HG02571 (cell line): Measurements from ENCODE around the gene PLA2G4B.

Experiments used
- ATAC-seq: cut with Tn5 transposase; IDR thresholded peaks from one replicate; pipeline ENCODE4 v1.9.1; 2021; ENCODE audit warnings: mild to moderate bottlenecking, moderate library complexity; ENCODE audit not compliant: unreplicated experiment

The PLA2G4B gene

DNA sequence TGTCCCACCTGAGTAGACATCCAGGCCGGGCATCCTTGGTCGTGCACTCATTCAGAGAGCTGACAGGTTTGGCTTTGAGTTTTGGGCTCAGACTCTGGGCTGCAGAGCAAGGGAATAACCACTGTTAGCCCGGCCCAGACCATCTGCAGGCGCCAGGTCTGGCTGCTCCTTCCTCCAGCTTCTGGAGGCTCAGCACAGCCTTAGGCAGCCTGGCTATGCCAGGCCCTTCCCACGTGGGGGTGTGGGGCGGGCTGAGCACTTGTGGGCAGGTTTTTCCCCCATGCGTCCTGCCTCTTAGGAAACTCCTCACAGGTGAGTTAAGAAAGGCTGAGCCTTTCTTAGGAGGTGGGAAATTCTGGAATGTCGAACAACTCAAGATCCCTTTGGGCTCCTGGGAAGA lies 11.2 kb downstream of the PLA2G4B start:
- ATAC-seq: no peak

DNA sequence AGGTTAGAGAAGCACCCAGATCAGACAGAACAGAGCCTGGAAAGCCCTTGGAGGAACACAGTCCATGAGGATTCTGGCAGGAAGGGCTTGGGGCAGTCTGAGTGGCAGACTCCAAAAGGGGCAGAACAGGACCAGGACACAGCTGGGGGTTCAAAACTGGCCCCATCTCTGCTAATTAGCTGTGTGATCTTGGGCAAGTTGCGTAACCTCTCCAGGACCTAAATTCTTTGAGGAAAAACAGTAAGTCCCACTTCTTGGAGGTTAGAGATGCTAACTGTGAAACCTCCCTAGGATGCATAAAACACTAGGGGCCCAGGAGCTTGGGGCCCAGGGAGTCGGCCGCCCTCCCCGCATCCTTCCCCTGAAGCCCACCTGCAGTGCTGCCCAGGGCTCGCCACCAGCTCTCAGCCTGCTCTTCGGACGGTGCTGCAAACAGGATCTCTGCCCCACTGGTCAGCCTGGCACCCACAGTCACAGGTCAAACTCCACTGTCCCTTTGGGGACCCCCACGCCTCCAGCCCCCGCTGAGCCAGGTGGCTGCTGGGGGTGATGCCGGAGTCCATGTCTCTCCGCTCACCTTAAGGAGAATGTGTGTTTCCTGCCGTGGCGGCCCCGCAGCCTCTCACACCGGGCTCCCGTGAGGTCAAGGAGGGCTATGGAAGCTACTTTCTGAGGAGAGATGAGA lies 12.0 kb downstream of the PLA2G4B start:
- no peak for ATAC-seq

DNA sequence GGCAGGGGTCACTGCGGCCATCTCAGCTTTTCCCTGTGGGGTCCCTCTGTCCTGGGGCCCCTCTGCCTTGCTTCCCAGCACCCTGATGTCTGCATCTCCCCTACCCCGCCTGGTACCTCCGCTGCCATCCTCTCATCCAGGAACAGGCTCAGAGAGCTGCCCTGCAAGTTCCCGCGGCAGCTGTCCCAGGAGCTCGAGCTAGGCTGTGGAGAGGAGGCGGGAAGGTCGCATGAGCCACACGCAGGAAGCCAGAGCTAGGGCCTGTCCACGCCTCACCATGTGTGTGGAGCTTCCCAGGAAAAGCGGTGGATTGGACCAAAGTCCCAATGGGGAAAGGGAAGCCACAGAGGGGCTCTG lies 12.5 kb downstream of the PLA2G4B start:
- no peak for ATAC-seq

DNA sequence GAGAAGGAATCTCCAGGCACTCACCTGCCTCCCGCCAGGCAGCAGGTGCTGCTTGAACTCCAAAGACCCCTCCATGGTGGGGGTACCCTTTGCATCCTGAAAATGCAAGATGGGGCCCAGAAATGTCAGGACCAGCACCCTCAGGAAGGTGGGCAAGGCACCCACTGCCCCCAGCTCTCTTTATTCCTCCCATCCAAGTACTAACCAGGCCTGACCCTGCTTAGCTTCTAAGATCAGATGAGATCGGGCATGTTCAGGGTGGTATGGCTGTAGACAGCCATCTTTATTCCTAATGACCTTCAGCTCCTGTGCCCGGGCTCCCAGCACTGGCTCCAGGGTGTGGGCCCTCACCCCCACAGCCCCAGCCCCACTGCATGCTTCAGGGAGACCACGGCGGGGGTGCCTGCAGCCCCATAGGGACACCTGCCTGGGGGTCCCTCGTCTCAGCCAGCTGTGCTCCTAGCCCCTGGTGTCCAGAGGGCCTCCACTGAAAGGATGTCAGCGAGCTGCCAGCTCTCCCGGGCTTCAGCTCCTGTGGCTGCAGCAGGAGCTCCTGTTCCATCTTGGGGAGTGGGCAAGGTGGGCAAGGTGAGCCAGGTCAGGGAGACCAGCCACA lies 13.2 kb downstream of the PLA2G4B start:
- ATAC-seq: no peak

DNA sequence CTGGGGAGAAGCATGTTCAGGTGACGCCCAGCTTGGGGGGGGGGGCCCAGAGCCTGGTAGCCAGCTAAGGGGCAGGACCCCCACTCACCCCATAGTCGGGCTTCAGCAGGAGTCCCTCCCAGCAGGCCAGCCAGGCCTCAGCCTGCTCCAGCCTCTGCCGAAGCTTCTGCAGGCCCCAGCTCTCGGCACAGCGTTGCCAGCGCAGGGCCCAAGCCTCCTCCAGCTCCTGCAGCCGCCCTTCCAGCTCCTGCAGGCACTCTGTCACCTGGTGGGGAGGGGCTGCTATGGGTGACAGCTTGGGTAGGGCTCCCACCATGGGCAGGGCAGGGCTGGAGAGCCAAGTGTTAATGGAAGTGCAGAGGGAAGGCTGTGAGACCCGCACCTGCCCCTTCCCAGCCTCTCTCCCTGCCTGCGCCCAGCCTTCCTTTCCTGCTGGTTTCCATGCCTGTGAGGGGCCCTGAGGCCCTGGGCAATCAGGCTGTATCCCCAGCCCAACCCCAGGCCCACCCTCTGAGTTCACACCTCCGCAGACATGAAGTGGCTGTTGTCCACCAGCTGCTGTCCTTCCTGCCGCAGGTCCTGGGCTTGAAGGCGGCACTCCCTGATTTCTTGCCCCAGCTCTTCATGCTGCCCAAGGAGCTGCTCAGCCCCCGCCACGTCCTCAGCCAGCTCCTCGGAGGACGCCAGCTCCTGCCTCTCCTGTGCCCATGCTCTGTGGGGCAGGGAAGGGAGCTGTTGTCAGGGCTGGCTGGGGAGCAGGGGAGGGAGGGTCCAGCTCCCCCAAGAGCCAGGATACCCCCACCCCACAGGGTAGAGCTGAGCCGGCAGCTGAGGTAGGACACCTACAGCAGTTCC lies 14.3 kb downstream of the PLA2G4B start:
- no peak for ATAC-seq

DNA sequence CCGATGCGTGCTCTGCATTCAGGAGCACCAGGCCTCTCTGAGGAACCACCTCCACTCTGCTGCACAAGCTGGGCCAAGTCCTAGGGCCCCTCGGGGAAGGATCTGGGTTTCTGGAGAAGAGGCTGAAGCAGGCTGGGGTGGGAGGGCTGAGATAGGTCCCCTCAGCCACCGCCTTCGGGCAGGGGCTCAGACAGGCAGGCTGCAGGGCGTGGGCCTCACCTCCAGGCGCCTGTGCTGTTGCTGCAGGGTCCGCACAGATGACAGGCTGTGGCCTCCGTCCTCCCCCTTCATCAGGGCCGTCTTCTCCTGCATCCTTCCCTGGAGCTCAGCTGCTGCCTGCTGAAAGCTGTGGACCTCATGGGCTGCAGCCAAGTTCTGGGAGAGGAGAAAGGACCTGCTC lies 15.2 kb downstream of the PLA2G4B start:
- no peak for ATAC-seq

DNA sequence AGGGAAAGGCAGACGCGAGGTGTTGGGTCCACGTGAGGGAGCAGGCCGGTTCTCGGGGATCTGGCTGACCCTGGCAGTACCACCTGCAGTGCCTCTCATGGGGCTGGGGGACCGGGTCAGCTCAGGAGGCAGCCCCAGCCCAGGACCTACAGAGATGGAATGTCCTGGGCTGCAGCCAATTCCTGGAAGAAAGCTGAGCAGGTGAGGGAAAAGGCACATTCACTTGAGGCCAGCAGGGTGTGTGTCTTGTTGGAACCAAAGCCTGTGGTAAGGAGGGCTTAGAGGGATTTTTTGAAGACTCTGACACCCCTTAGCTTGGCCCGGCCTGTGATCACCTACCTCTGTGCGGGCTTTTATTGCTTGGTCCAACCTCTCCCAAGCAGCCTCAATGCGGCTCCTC lies 15.8 kb downstream of the PLA2G4B start:
- ATAC-seq: no peak

DNA sequence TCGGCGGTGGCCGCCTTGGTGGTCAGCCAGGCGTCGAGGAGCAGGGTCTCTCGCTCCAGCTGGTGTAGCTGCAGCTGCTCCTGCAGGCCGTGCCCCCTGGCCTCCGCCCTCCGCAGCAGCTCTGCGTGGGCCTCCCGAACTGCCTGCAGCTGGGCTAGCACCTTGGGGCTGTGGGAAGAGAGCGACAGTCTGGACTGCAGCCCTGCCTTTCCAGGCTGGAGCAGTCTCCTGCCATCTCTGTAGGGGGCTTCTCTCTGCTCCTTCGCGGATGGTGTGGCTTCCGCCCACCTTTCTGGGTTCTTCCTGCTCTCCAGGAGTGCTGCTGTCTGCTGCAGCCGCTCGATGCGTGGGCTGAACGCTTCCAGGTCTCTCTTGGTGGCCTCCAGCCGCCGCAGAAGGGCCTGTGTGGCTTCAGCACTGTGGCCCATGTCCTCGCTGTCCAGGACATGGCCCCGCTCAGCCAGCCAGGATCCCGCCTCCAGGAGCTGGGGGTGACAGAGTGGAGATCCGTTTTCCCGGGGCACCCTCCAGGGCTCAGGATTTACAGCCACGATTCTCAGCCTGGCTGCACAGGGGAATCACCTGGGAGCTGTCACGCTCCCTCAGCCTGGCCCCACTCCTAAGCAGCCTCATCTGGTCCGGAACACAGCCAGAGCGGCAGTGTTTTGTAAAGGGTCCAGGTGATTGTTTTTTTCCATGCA lies 16.8 kb downstream of the PLA2G4B start:
- no peak for ATAC-seq

DNA sequence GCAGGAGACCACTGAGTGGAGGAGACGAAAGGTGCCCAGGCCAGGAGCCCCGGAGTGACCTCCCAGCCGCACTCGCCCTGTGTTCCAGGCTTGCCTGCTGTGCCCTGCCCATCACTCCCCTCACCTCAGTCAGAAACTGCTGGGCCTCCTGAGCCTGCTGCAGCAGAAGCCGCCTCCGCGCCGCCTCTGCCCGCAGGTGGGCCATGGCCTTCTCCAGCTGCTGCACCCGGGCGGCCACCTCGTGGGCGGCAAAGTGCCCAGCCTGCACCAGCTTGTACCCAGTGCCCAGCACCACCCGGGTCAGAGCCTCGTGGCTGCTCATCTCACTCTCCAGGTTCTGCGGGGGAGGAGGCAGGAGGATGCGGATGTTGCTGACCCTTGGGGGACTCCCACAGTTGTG lies 17.6 kb downstream of the PLA2G4B start:
- no peak for ATAC-seq

DNA sequence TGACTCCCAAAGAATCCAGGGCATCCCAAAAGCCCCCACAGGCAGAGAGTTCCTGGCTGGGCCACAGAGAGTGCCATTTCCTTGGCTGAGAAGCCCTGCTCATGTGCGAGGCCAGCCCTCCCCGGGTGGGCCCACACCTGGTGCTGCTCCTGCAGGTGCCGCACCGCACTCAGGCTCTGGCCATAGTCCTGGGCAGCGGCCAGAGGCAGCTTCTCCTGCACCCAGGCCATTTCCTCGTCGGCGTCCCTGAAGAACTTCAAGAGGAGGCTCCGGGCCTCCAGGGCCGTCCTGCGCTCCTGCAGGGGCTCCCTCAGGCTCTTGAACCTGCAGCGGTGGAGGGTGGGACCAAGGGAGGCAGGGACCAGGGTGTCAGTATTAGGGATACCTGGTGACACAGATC lies 18.1 kb downstream of the PLA2G4B start:
- no peak for ATAC-seq

DNA sequence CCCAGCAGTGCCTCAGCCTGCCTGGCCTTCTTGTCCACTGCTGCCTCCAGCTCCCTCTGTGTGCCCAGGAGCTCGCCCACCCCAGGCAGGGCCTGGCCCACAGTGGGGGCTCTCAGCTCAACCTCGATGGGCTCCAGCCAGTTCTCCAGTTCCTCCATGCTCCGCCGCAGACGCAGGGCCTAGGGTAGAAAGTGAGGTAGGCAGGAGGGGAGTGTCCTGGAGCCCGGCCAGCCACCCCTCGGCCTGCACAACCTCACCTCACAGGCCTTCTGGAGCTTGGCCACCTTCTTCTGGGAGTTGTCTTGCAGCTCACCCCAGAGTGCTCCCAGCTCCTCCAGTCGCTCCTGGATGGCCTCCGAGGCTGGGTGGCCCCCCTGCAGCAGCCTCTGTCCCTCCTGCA lies 18.7 kb downstream of the PLA2G4B start:
- ATAC-seq: no peak

DNA sequence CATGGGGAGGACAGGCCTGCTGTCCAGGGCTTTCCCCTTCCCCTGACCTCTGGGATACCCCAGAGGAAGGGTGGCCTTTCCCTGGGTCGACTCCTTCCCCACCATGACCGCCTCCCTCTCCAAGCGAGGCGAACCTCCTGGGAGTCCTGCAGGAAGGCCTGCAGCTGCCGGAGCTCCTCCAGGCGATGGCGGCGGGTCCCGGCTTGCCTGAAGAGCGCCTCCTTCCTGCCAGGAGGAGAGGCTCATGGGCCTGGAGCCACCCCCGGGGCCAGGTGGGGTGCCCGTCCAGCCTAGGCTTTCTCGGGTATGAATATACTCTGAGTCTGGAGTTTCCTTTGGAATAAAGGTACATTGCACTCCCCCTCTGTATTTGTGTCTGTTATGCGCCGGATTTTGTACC lies 20.1 kb downstream of the PLA2G4B start:
- no peak for ATAC-seq

DNA sequence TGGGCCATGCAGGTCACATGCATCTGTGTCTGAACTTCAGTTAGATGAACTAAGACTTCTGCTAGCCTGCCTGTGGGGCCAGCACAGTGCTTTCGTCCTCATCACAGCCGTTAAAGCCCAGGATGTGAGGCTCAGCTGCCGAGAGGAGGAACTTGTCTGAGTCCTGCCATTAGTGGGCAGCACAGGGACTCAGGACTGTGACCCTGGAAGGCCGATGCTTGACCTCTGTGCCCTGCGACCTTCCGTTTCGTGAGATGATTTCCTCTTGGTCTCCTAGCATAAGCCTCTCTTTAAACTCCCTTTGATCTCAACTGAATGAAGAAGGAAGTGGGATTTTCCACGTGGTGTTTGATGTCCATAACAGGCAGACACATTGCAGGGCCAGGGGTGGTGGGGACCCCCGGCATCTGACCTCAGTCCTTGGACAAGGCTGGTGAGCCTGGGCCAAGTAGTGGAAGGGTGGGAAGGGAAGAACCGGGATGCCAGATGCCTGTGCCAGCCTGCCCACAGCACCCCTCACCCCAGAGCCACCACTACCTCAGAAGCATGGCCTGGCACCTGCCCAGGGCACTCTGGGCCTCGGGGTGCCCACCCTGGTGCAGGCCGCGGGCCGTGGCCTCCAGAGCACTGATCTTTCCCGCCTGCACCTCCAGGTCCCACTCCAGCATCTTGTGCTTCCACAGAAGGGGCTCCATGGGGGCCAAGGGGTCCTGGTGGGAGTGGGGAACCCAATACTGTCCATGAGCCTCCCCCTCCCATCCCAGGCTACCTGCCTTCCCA lies 21.6 kb downstream of the PLA2G4B start:
- no peak for ATAC-seq

DNA sequence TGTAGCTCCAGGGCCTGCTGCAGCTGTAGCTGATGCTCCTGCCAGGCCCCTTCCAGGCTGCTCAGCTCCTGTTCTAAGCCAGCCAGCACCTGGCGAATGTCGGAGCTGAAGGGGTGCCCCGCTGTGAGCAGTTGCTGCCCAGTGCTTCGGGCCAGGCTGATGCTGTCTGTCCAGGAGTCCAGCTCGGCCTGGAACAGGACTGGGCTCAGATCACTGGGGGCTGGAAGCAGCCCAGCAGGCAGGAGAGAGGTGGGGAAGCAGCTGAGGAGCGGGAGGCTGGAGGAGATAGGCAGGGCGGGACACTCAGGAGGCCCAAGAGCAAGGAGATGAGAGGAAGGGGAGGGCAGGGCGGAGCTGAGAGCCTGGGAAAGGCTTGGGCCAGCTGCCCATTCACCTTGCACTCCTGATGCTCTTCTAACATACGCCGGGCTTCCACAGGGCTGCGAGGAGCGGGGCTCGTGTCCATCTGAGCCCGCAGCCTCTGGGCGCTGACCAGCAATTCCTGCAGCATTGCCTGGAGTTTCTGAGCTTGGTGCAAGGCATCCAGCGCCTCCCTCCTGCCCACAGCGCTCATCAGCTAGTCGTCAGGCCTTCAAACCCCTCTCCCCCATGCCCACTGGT lies 23.2 kb downstream of the PLA2G4B start:
- no peak for ATAC-seq

DNA sequence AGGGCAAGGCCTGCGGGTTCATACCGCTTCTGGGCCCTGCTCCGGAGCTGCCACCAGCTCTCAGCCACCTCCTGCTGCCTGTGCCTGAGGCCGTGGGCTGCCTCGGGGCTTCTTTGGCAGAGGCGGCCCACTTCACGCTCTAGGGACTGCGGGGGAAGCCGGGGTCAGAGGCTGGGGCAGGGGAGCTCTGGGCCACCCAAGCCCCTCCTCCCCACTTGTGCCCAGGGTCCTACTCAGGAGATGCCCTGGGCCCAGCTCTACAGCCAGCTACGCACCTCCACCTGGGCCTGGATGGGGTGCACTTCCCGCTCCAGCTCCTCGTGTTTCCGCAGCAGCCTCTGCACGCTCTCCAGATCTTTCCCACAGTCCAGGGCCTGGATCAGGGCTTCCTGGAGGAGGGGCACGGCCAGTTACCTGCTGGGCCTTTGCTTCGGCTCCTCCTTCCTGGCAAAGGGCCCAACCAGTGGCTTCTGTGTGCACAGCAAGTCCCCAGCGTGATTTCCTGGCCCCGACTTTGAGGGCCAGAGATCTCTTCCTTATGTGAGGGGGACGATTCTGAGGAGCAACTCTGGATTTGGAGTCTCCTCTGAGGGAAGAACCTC lies 24.0 kb downstream of the PLA2G4B start:
- no peak for ATAC-seq

DNA sequence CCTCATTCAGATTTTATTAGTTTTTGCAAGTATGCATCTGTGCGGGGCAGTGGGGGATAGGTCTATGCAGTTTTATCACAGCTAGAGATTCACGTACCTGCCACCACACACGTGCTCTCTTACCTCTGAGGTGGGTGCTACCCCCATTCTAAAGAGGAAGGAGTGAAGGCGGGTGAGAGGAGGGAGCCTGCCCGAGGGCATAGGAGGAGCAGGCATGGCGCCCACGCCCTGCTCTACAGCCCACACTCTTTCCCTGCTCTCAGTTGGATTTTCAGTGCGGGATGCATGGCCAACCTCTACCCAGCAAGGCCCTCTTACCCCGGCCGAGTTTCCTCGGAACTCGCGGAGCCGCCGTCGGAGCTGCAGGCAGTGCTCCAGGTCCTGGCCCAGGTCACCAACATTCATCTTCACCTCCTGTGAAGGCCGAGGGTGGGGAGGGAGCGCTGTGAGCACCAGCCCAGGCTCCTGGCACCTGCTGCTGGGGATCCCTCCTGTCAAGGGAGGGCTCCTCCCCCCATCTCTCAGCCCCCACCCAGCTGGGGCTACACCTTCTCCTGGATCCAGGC lies 26.9 kb downstream of the PLA2G4B start:
- ATAC-seq: no peak

DNA sequence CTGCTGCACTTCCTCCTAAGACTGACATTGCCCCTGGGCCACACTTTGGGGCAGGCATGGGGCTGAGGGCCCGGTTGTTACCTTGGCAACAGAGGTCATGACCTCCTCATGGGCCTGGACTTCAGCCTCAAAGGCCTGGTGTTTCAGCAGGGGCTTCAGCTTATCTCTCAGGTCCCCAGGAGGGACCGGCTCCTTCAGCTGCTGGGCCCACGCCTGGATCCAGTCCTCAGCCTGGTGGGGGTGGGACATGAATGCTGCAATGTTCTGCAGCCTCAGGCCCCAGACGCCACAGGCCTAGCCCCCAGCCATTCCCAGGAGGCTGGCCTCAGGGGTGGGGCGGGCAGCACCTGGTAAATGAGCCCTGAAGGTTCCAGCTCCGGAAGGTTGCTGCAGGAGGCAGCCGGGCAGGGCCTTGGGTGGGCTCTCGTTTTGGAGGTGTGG lies 27.6 kb downstream of the PLA2G4B start:
- ATAC-seq: no peak

DNA sequence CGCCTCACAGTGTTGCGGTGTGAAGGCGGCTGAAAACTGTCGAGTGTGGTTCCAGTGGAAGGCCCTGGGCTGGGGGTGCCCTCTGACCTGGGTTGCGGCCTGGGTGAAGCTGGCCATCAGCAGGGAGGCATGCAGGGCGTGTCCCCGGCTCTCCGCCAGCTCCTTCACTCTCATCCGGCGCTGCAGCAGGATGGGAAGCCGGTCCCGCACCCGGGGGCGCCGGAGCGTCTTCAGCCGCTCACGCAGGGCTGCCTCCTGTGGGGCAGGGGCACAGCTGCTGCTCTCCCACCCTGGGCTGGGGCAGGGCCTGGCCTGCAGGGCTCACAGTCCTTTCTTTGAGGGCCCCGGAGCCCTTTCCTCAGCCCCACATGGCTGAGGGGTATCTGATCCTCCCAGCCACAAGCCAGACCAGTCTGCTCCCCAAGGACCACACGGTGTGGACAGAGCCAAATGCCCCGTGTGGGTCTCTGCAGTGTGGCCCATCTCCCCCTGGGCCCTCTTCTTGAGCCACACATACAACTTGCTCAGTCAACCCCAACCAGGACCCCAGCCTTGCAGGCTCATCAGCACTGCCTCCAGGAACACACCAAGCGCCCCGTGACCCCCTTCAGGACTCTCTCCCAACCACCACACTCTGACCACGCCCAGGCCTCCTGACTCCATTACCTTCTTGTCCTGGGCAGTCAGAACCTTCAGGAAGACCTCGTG lies 28.4 kb downstream of the PLA2G4B start:
- no peak for ATAC-seq

DNA sequence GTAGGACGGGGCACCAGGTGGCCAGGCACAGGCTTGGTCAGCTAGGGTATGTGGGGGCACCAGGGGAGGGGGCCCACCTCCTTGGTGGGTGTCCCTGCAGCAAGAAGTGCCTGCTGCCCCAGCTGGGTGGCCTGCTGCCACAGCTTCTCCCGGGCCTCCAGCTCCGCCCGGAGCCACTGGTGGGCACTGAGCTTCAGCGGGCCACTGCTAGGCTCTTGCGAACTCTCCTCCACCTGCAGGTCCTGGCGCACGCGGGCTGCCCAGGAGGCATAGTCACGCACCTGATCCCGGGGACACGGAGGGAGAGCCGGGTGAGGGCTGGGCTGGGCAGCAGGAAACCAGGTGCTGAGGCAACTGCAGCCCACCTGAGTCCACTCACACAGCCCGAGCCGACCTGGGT lies 29.7 kb downstream of the PLA2G4B start:
- ATAC-seq: no peak
